ENCODE results near the gene INF2. TPM values are rescaled to one million over a fixed set of nuclear protein-coding genes. Genes with fewer than 3 reads are reported as not detected.

Gene INF2
- total RNA-seq, 1 experiment from 2014 or later = 58.3 TPM

DNA sequence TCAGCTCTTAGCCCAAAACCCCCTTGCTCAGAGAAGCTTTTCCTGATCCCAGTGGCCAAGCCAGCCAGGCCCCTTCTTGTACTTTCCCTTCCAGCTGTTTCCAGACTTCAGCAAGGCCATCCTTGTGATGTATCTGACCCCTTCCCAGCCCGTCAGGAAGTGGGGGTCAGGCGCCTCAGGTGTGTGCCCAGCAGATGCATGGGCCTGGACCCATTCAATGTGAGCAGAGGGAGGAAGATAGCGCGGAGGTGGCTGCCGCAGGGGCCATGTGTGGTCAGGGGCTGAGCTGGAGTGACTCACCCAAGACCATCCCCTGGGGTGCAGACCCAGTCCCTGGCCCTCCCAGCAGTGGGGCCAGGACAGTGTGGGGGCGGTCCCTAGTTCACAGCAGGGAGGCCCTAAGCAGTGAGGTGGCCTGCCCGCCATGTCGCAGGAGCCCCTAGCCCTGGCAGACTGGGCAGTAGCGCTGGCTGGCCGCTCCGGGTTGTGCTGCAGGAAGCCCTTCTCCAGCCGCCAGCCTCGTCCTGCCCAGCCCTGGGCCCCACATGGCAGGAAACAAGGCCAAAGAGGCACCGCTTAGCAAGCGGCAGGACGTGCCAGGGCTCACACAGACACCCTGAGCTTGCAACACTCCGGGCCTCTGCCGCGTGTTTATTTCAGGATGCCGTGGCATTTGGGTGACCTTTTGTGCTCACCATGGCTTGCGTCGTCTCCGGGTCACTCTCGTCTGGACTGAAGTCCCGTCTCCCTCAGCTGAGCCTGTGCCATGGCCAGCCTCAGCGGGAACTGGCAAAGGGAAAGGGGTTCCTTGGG, 46.6 kb downstream of the INF2 start:
- H3K79me1 ChIP-seq (ENCODE audit: insufficient read depth, low read depth, low read length, poor library complexity, severe bottlenecking) = no peaks in the 10 kb centered on the region
- H3K4me1 Mint-ChIP-seq = peaks cover 0 to 3% of the 10 kb centered on the region in 2 experiments; a peak in 1 of 4 replicates
- DNase-seq = no peak
- no peak overlapping the region for H3K4me2 ChIP-seq (ENCODE audit: insufficient read depth, insufficient read length, low read length)
- no CpG with 5 or more reads among the region's 26 CpGs for WGBS (ENCODE audit: extremely low coverage, insufficient read length, low lambda C conversion rate)
- no peak overlapping the region for H3T11ph ChIP-seq (ENCODE audit: low read length)
- no peak overlapping the region for H4K8ac ChIP-seq (replicated peaks; ENCODE audit: insufficient read length, low read depth, low read length)
- H3K14ac ChIP-seq (ENCODE audit: insufficient read depth, low read length) = no peak overlapping the region; the same call in 1 of the 2 replicates
- H2BK15ac ChIP-seq (ENCODE audit: low read depth, low read length) = no peak overlapping the region
- H3K18ac ChIP-seq (ENCODE audit: insufficient read length, low read depth, low read length) = no peak overlapping the region
- no peak overlapping the region; a peak in 1 of 7 replicates for H3K27ac Mint-ChIP-seq
- no peaks in the 10 kb centered on the region for H3K79me2 ChIP-seq (ENCODE audit: insufficient read depth, low read length)
- H3K36me3 Mint-ChIP-seq (ENCODE audit: insufficient read depth in 1 of 3, low read depth in 3 of 3) = peaks cover 3 to 9% (median 4%) of the 10 kb centered on the region in 3 experiments; a peak in 5 of 7 replicates
- H2BK5ac ChIP-seq (ENCODE audit: insufficient read length, low read length) = no peak overlapping the region
- no peak overlapping the region for H3K23ac ChIP-seq (ENCODE audit: insufficient read length, low read depth, low read length)
- H3K4me1 ChIP-seq (ENCODE audit: insufficient read depth, low read length) = no peaks in the 10 kb centered on the region
- no peaks in the 10 kb centered on the region for H4K20me1 ChIP-seq (ENCODE audit: control insufficient read depth, insufficient read depth, insufficient read length)
- H2AK5ac ChIP-seq (ENCODE audit: insufficient read length, low read length) = no peak overlapping the region
- no peak overlapping the region for H4K5ac ChIP-seq (ENCODE audit: insufficient read length, low read depth, low read length)
- no peaks in the 10 kb centered on the region for H3K23me2 ChIP-seq (ENCODE audit: insufficient read length, low read depth, low read length, poor library complexity, severe bottlenecking)
- H3K9ac ChIP-seq (ENCODE audit: extremely low read depth, insufficient read length, low read length) = no peak overlapping the region
- H2AFZ ChIP-seq (ENCODE audit: low read length) = no peak overlapping the region
- H3K27me3 ChIP-seq (ENCODE audit: insufficient read depth, low read length) = no peaks in the 10 kb centered on the region
- H3K9me3 Mint-ChIP-seq = no peaks in the 10 kb centered on the region
- H2BK120ac ChIP-seq (ENCODE audit: low read depth, low read length, poor library complexity, severe bottlenecking) = no peak overlapping the region
- H2BK20ac ChIP-seq (ENCODE audit: low read depth, low read length, poor library complexity, severe bottlenecking) = no peak overlapping the region
- peaks cover 12% of the 10 kb centered on the region for H3K27me3 Mint-ChIP-seq (ENCODE audit: low read depth)
- no peak overlapping the region for H3K56ac ChIP-seq (ENCODE audit: insufficient read length, low read depth, low read length)
- no peak overlapping the region for H3K27ac ChIP-seq (ENCODE audit: insufficient read length, low read depth, low read length)
- H2BK12ac ChIP-seq (ENCODE audit: insufficient read length, low read depth, low read length) = no peak overlapping the region
- no peak overlapping the region for H3K4ac ChIP-seq (ENCODE audit: low read depth, low read length)
- no peak overlapping the region for H3K4me3 Mint-ChIP-seq
- TF ChIP-seq, protein P1, sequence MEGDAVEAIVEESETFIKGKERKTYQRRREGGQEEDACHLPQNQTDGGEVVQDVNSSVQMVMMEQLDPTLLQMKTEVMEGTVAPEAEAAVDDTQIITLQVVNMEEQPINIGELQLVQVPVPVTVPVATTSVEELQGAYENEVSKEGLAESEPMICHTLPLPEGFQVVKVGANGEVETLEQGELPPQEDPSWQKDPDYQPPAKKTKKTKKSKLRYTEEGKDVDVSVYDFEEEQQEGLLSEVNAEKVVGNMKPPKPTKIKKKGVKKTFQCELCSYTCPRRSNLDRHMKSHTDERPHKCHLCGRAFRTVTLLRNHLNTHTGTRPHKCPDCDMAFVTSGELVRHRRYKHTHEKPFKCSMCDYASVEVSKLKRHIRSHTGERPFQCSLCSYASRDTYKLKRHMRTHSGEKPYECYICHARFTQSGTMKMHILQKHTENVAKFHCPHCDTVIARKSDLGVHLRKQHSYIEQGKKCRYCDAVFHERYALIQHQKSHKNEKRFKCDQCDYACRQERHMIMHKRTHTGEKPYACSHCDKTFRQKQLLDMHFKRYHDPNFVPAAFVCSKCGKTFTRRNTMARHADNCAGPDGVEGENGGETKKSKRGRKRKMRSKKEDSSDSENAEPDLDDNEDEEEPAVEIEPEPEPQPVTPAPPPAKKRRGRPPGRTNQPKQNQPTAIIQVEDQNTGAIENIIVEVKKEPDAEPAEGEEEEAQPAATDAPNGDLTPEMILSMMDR (conservative IDR thresholded peaks at IDR 0.05) = no peak
- no peaks in the 10 kb centered on the region for H3K9me3 ChIP-seq (ENCODE audit: control insufficient read depth, low read depth, low read length)
- no peak overlapping the region for H4K91ac ChIP-seq (ENCODE audit: insufficient read length, low read depth, low read length)

Data from H9 (cell line).